K562 (cell line): ENCODE data around the gene THEM5. TPM values are rescaled to one million over a fixed set of nuclear protein-coding genes. Genes with fewer than 3 reads are reported as not detected.
A peak's percentile ranks its signal among the peaks of the same experiment; 100 is the strongest.

Source experiments
- ATAC-seq: fragments of 200-7000 bp; cut with Tn5 transposase; 3 replicates; pipeline ENCODE4 v1.9.1; 2020; ENCODE audit warnings: moderate library complexity
- BruUV-seq: library from RNA; stranded (reverse); fragments of 400-500 nt; replicated peaks from 2 replicates; lab custom pipeline; 2021; lab: Mats Ljungman, UMichigan
- CTCF ChIA-PET: fragments of 300-600 bp; formaldehyde crosslinking; extraction: SDS; loops from one replicate; lab custom pipeline; 2021; ENCODE audit warnings: low intra/inter-chr PET ratio; lab: Yijun Ruan, JAX
- POLR2A ChIA-PET: fragments of 300-600, 350-650 bp; sonication (Branson Sonifier 250); formaldehyde crosslinking; extraction: SDS; loops from one replicate; lab custom pipeline; 2021; ENCODE audit warnings: antibody characterized with exemption, inconsistent platforms; lab: Yijun Ruan, JAX
- DNase-seq, 4 experiments: peaks; one replicate each; pipeline versions ENCODE4 v3.0.0 to v3.0.0-alpha.2; 2011 to 2018; ENCODE audit warnings: low spot score in 3 of 4, mixed read lengths in 3 of 4; ENCODE audit errors: extremely low read depth in 1 of 4
- FAIRE-seq: peaks from 2 replicates; lab custom pipeline; 2011; peaks lifted over from hg19 to GRCh38; lab: Jason Lieb, UNC
- H2AFZ ChIP-seq: 2 replicates; pipeline ENCODE4 v1.6.0; 2011; ENCODE audit warnings: low read depth, low read length, control low read depth, inconsistent platforms
- H3K27ac ChIP-seq: fragments of 200-600 bp; 3 replicates; pipeline ENCODE4 v1.8.0; 2011; ENCODE audit warnings: low read depth, mild to moderate bottlenecking, control low read depth, inconsistent platforms, low read length, moderate library complexity, mixed read lengths; ENCODE audit errors: extremely low read depth
- H3K27me3 ChIP-seq, 2 experiments: fragments of 300-600 bp in 1 of 2; 2 replicates in 1 of 2; 3 replicates in 1 of 2; pipeline versions ENCODE4 v1.6.0 to v1.8.0; 2011; ENCODE audit warnings: inconsistent platforms in 2 of 2, low read length in 2 of 2, mild to moderate bottlenecking in 1 of 2, mixed read lengths in 1 of 2, moderate library complexity in 1 of 2; ENCODE audit not compliant: control insufficient read depth in 2 of 2, insufficient read depth in 2 of 2
- H3K36me3 ChIP-seq: fragments of 300-600 bp; 3 replicates; pipeline ENCODE4 v1.8.0; 2011; ENCODE audit warnings: mild to moderate bottlenecking, low read length, inconsistent platforms; ENCODE audit not compliant: control insufficient read depth, insufficient read depth
- H3K4me1 ChIP-seq, 2 experiments: fragments of 200-600 bp in 1 of 2; replicated peaks in 1 of 2; 2 replicates in 1 of 2; 3 replicates in 1 of 2; pipeline versions ENCODE4 v1.5.1 to v1.8.0; 2011; ENCODE audit warnings: inconsistent platforms in 2 of 2, low read length in 2 of 2, mild to moderate bottlenecking in 1 of 2, mixed read lengths in 1 of 2, moderate library complexity in 1 of 2; ENCODE audit not compliant: control insufficient read depth in 2 of 2, insufficient read depth in 2 of 2
- H3K4me2 ChIP-seq: 2 replicates; pipeline ENCODE4 v1.6.1; 2011; ENCODE audit warnings: low read length, control low read depth, inconsistent platforms, mixed read lengths; ENCODE audit not compliant: insufficient read depth
- H3K4me3 ChIP-seq: fragments of 200-600 bp; sonication (generic), shearing (Covaris generic); 2 replicates; pipeline ENCODE4 v1.5.1; 2016; ENCODE audit warnings: control low read depth, inconsistent platforms
- H3K79me2 ChIP-seq: fragments of 200-600 bp; 3 replicates; pipeline ENCODE4 v1.8.0; 2011; ENCODE audit warnings: low read length, inconsistent platforms; ENCODE audit not compliant: control insufficient read depth, insufficient read depth
- H3K9ac ChIP-seq, 2 experiments: 2 replicates each; pipeline versions ENCODE4 v1.6.0 to v1.6.1; 2011; ENCODE audit warnings: low read depth in 2 of 2, low read length in 2 of 2, control low read depth in 1 of 2, inconsistent platforms in 1 of 2, mild to moderate bottlenecking in 1 of 2, mixed read lengths in 1 of 2; ENCODE audit not compliant: insufficient read depth in 1 of 2
- H3K9me1 ChIP-seq: one replicate; pipeline ENCODE4 v1.6.0; 2011; ENCODE audit warnings: inconsistent platforms, mild to moderate bottlenecking, low read length, moderate library complexity; ENCODE audit not compliant: control insufficient read depth, insufficient read depth
- H3K9me3 ChIP-seq: replicated peaks from 2 replicates; pipeline ENCODE4 v1.5.1; 2011; ENCODE audit warnings: low read depth, low read length, inconsistent platforms; ENCODE audit not compliant: control insufficient read depth, insufficient read depth
- H4K20me1 ChIP-seq: replicated peaks from 2 replicates; pipeline ENCODE4 v1.6.1; 2011; ENCODE audit warnings: low read length, inconsistent platforms, mixed read lengths; ENCODE audit not compliant: control insufficient read depth, insufficient read depth
- ARHGAP35 ChIP-seq: fragments of 450-650 bp; IDR thresholded peaks from 2 replicates; pipeline ENCODE4 v1.6.1; 2018; ENCODE audit not compliant: partially characterized antibody
- CEBPB ChIP-seq: fragments of 450-650 bp; IDR thresholded peaks from 2 replicates; pipeline ENCODE4 v1.6.1; 2016; ENCODE audit warnings: missing genetic modification characterization, missing compliant biosample characterization
- FOXO4 ChIP-seq: fragments of 450-650 bp; formaldehyde crosslinking; IDR thresholded peaks from 2 replicates; pipeline ENCODE4 v1.4.0; 2020; ENCODE audit warnings: mild to moderate bottlenecking, moderate library complexity
- HDAC6 ChIP-seq: IDR thresholded peaks from 2 replicates; pipeline ENCODE4 v1.6.1; 2012; ENCODE audit warnings: low read depth, mild to moderate bottlenecking, control low read depth, inconsistent platforms, low read length, moderate library complexity
- IRF9 ChIP-seq: fragments of 450-650 bp; IDR thresholded peaks from 2 replicates; pipeline ENCODE4 v1.6.1; 2016; ENCODE audit warnings: missing biosample characterization, missing genetic modification characterization
- KLF10 ChIP-seq: fragments of 250-450 bp; sonication (Bioruptor Pico); IDR thresholded peaks from 2 replicates; pipeline ENCODE4 v1.6.1; 2021; ENCODE audit warnings: matching md5 sums
- L3MBTL2 ChIP-seq: fragments of 450-650 bp; IDR thresholded peaks from 2 replicates; pipeline ENCODE4 v1.6.1; 2016; ENCODE audit warnings: mild to moderate bottlenecking, moderate library complexity
- NEUROD1 ChIP-seq: fragments of 150-350 bp; IDR thresholded peaks from 2 replicates; pipeline ENCODE4 v1.6.1; 2014; ENCODE audit warnings: borderline replicate concordance, low read length, low read depth; ENCODE audit not compliant: partially characterized antibody
- RBM17 ChIP-seq: fragments of 200-400 bp; formaldehyde crosslinking; IDR thresholded peaks from 2 replicates; pipeline ENCODE4 v1.6.1; 2017; ENCODE audit warnings: low read depth, mild to moderate bottlenecking, low read length, borderline replicate concordance
- SMAD3 ChIP-seq: fragments of 450-650 bp; formaldehyde crosslinking; conservative IDR thresholded peaks from 2 replicates; pipeline ENCODE4 v1.4.0; 2020; ENCODE audit warnings: mild to moderate bottlenecking
- TCF7L2 ChIP-seq: fragments of 150-350 bp; IDR thresholded peaks from 2 replicates; pipeline ENCODE4 v1.6.1; 2016; ENCODE audit warnings: low read depth, mild to moderate bottlenecking, low read length, moderate library complexity
- ZBTB33 ChIP-seq: sonication (generic); formaldehyde crosslinking; IDR thresholded peaks from 2 replicates; pipeline ENCODE4 v1.8.1; 2023; ENCODE audit warnings: mild to moderate bottlenecking, missing genetic modification reagents
- ZNF3 ChIP-seq: fragments of 250-450 bp; sonication (Bioruptor Pico); IDR thresholded peaks from 2 replicates; pipeline ENCODE4 v1.5.0; 2021; ENCODE audit warnings: mild to moderate bottlenecking, moderate library complexity
- ZNF347 ChIP-seq: fragments of 450-650 bp; formaldehyde crosslinking; IDR thresholded peaks from 2 replicates; pipeline ENCODE4 v1.4.0; 2020; ENCODE audit warnings: low read depth, mild to moderate bottlenecking, moderate library complexity
- ZNF644 ChIP-seq: fragments of 200-800 bp; sonication (Bioruptor generic); IDR thresholded peaks from 2 replicates; pipeline ENCODE4 v1.6.1; 2016; ENCODE audit warnings: low read depth, missing genetic modification characterization, missing compliant biosample characterization
- in situ Hi-C: fragments of 300-500 bp; cut with MboI; formaldehyde crosslinking; loops from 4 replicates; pipeline ENCODE4 v1.15.0; 2018; ENCODE audit warnings: inconsistent platforms, mixed read lengths
- intact Hi-C: fragments of 100-400 bp; cut with micrococcal nuclease; formaldehyde crosslinking; loops from 2 replicates; pipeline ENCODE4 v1.14.2; 2022
- polyA plus RNA-seq, 8 experiments: library from polyadenylated mRNA; depleted of rRNA in 4 of 8; stranded (reverse) in 5 of 8; unstranded in 3 of 8; fragments of >200 nt; fragmentation: Nextera tagmentation in 2 of 8; fragmentation: Illumina TruSeq in 1 of 8; extraction: Ambion mirVana in 2 of 8; extraction: Trizol in 1 of 8; gene quantifications; 2 replicates each; pipeline versions ENCODE4 v1.2.1 to v1.2.3, GENCODE V29; 2011 to 2014; ENCODE audit warnings: inconsistent platforms in 1 of 8, missing spikeins in 1 of 8
- total RNA-seq, 7 experiments: library from RNA; depleted of rRNA in 6 of 7; stranded (reverse); fragments of >200 nt in 6 of 7; fragmentation: Illumina TruSeq in 2 of 7; extraction: Trizol in 2 of 7; gene quantifications; 2 replicates each; pipeline versions ENCODE4 v1.2.1 to v1.2.3, GENCODE V29; 2011 to 2021; ENCODE audit warnings: low replicate concordance in 1 of 7
- TF ChIP-seq, protein P1 (sequence below), 2 experiments: fragments of 200-800 bp in 1 of 2; sonication (Bioruptor generic) in 1 of 2; sonication (generic) in 1 of 2; formaldehyde crosslinking in 1 of 2; IDR thresholded peaks in 1 of 2; conservative IDR thresholded peaks in 1 of 2; 2 replicates each; pipeline versions ENCODE4 v1.5.0 to v1.6.1; 2016 to 2020; ENCODE audit warnings: missing compliant biosample characterization in 1 of 2, missing genetic modification characterization in 1 of 2, missing genetic modification reagents in 1 of 2

Gene THEM5
- total and polyA plus RNA-seq, 9 of the 15 experiments (the other 6 are each of a cell fraction or from before 2014, with no cell fraction given), result not detected

GRCh38 chr1:151862604-151863003, 9.1 kb upstream of the THEM5 start:
- Histone ChIP-seq H3K9me1 (peaks cover 3% of the 10 kb centered on the region), H3K9me3 (no peaks in the 10 kb centered on the region), H2AFZ (no peak overlapping the region), H3K4me3 (no peak overlapping the region), H3K27me3 (peaks cover 0 to 21% of the 10 kb centered on the region in 2 experiments; a peak in 2 of 5 replicates), H4K20me1 (no peaks in the 10 kb centered on the region), H3K79me2 (no peaks in the 10 kb centered on the region), H3K27ac (no peak overlapping the region), H3K4me2 (no peak overlapping the region), H3K4me1 (peaks cover 0 to under 1% of the 10 kb centered on the region in 2 experiments; a peak in 2 of 5 replicates), H3K9ac (no peak overlapping the region), H3K36me3 (no peaks in the 10 kb centered on the region)
- FAIRE-seq, result peak; percentile 32
- ATAC-seq, result peak; percentile 26; the same call in 1 of the 3 replicates
- no TSS peak for BruUV-seq
- intact Hi-C loops, result no loop called here
- in situ Hi-C loops, result no loop called here
- ChIA-PET CTCF (no interaction called here), POLR2A (no interaction called here)
- DNase-seq, result peak; percentile 26 to 48 (median 35)
- no peak for TF ChIP-seq L3MBTL2
- no peak for TF ChIP-seq SMAD3 (CRISPR knock-in tag)
- no peak for TF ChIP-seq TCF7L2
- no peak for TF ChIP-seq NEUROD1
- TF ChIP-seq ZNF347, result no peak
- no peak for TF ChIP-seq ZNF3 (CRISPR knock-in tag)
- TF ChIP-seq KLF10 (CRISPR knock-in tag), result no peak
- TF ChIP-seq HDAC6, result no peak
- TF ChIP-seq FOXO4, result no peak
- no peak for TF ChIP-seq CEBPB (tag)
- TF ChIP-seq, protein P1, sequence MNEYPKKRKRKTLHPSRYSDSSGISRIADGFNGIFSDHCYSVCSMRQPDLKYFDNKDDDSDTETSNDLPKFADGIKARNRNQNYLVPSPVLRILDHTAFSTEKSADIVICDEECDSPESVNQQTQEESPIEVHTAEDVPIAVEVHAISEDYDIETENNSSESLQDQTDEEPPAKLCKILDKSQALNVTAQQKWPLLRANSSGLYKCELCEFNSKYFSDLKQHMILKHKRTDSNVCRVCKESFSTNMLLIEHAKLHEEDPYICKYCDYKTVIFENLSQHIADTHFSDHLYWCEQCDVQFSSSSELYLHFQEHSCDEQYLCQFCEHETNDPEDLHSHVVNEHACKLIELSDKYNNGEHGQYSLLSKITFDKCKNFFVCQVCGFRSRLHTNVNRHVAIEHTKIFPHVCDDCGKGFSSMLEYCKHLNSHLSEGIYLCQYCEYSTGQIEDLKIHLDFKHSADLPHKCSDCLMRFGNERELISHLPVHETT (CRISPR knock-in tag; conservative IDR thresholded peaks at IDR 0.05 in 1 of 2, IDR thresholded peaks at IDR 0.05 in 1 of 2), result no peak
- TF ChIP-seq ZBTB33, result no peak
- TF ChIP-seq ZNF644 (tag), result no peak
- TF ChIP-seq RBM17, result no peak
- no peak for TF ChIP-seq IRF9 (tag)
- TF ChIP-seq ARHGAP35, result no peak
